Suprapubic skin (tissue), 4 donors: ENCODE results near the gene LEKR1. TPM values are rescaled to one million over a fixed set of nuclear protein-coding genes. Genes with fewer than 3 reads are reported as not detected.

Source experiments
- DNase-seq, 2 donors: peaks; one replicate each; pipeline ENCODE4 v3.0.0-alpha.2; 2019; ENCODE audit warnings: low spot score in 2 of 2
- H3K27ac ChIP-seq: fragments of 200-600 bp; sonication (generic); one replicate; pipeline ENCODE4 v1.5.1; 2019
- H3K27me3 ChIP-seq: fragments of 200-600 bp; sonication (generic); one replicate; pipeline ENCODE4 v1.5.1; 2019
- H3K36me3 ChIP-seq: fragments of 200-600 bp; sonication (generic); one replicate; pipeline ENCODE4 v1.5.1; 2019
- H3K4me1 ChIP-seq: fragments of 200-600 bp; sonication (generic); one replicate; pipeline ENCODE4 v1.5.1; 2019
- H3K4me3 ChIP-seq: fragments of 200-600 bp; sonication (generic); one replicate; pipeline ENCODE4 v1.5.1; 2019; ENCODE audit warnings: mild to moderate bottlenecking
- H3K9me3 ChIP-seq: fragments of 200-600 bp; sonication (generic); one replicate; pipeline ENCODE4 v1.5.1; 2019
- CTCF ChIP-seq, 2 donors: fragments of 200-600 bp in 1 of 2; fragments of 450-650 bp in 1 of 2; sonication (generic) in 1 of 2; IDR thresholded peaks; one replicate each; pipeline ENCODE4 v1.5.1; 2016 to 2019; ENCODE audit warnings: antibody characterized with exemption in 2 of 2, mild to moderate bottlenecking in 1 of 2, moderate library complexity in 1 of 2
- EP300 ChIP-seq: sonication (generic); formaldehyde crosslinking; IDR thresholded peaks from one replicate; pipeline ENCODE4 v1.6.1; 2017; ENCODE audit warnings: antibody characterized with exemption
- POLR2A ChIP-seq, 2 donors: fragments of 450-650 bp; IDR thresholded peaks; one replicate each; pipeline ENCODE4 v1.6.1; 2017; ENCODE audit warnings: antibody characterized with exemption in 2 of 2, mild to moderate bottlenecking in 2 of 2, moderate library complexity in 2 of 2
- POLR2AphosphoS5 ChIP-seq, 3 donors: sonication (generic); formaldehyde crosslinking; IDR thresholded peaks; one replicate each; pipeline ENCODE4 v1.6.1; 2017; ENCODE audit warnings: antibody characterized with exemption in 3 of 3
- WGBS: methylation state at CpG from one replicate; pipeline ENCODE4 v1.1.5; 2018; 5-methylcytosine and 5-hydroxymethylcytosine counted together
- total RNA-seq, 4 donors: library from RNA; depleted of rRNA; stranded (reverse); fragments of >200 nt; gene quantifications; one replicate each; pipeline ENCODE4 v1.1.0, GENCODE V29; 2016

Gene LEKR1
- total RNA-seq, 4 donors from 2014 or later: 1.0 to 3.4 (median 1.5) TPM

GRCh38 chr3:157021679-157022078 lies 195.5 kb downstream of the LEKR1 start:
- no peak for TF ChIP-seq POLR2AphosphoS5 (IDR thresholded peaks at IDR 0.05)
- TF ChIP-seq POLR2A (IDR thresholded peaks at IDR 0.05): no peak
- no peak for TF ChIP-seq EP300
- TF ChIP-seq CTCF (IDR thresholded peaks at IDR 0.05): no peak
- no peak for DNase-seq

DNA sequence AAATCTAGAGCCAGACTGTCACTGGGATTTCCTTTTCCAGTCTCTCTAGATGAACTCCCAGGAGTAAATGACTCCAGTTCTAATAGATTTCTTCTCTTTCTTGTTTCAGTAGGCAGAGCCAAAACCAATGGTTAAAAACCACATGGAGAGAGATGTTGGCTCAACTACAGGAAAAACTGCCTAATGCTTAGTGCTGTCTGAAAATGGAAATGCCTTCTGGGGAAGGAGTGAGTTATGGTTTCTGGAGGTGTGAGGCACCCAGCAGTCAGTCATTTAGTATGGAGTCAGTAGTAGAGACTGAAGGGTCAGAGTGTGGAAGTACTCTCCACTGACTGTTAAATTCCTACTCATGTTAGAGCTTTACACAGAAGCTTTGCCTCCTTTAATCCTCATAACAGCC lies 197.1 kb downstream of the LEKR1 start:
- TF ChIP-seq POLR2A (IDR thresholded peaks at IDR 0.05): no peak
- no peak for TF ChIP-seq CTCF (IDR thresholded peaks at IDR 0.05)
- no peak for TF ChIP-seq POLR2AphosphoS5 (IDR thresholded peaks at IDR 0.05)
- no peak for TF ChIP-seq EP300

More at GRCh38 chr3:157021679-157022078, 195.5 kb downstream of the LEKR1 start:
- Histone ChIP-seq H3K4me1 (peaks cover 2% of the 10 kb centered on the region), H3K4me3 (no peak overlapping the region), H3K9me3 (no peaks in the 10 kb centered on the region), H3K27ac (no peak overlapping the region), H3K36me3 (no peaks in the 10 kb centered on the region), H3K27me3 (no peaks in the 10 kb centered on the region)

DNA sequence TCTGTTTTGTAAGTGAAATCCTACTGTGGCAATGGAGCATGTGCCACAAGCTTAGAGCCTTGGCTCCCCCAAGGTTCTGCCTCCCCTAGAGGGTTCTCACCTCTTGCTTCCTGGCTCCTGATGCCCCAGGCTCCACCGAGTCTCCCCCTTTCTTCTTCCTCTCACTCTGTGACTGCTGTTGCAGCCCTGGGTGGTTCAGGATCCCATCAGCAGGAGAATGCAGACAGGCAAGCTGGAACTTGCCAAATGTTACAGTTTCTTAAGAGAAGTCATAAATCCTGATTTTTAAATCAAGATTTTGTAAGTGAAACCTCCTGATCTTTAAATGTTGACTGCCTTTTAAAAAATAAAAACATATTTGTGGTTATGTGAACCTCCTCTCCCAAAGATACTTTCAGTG lies 199.9 kb downstream of the LEKR1 start:
- TF ChIP-seq POLR2A (IDR thresholded peaks at IDR 0.05) (no peak), CTCF (IDR thresholded peaks at IDR 0.05) (no peak), POLR2AphosphoS5 (IDR thresholded peaks at IDR 0.05) (no peak), EP300 (no peak)
- no peaks in the 10 kb centered on the region for H3K27me3 ChIP-seq

More for the DNA sequence above, 197.1 kb downstream of the LEKR1 start:
- Histone ChIP-seq H3K4me3 (no peak overlapping the region), H3K36me3 (no peaks in the 10 kb centered on the region), H3K27ac (no peak overlapping the region), H3K4me1 (peaks cover 7% of the 10 kb centered on the region), H3K9me3 (no peaks in the 10 kb centered on the region), H3K27me3 (no peaks in the 10 kb centered on the region)
- no peak for DNase-seq

GRCh38 chr3:157027861-157028745 lies 201.9 kb downstream of the LEKR1 start:
- DNase-seq: no peak
- Histone ChIP-seq H3K27me3 (no peaks in the 10 kb centered on the region), H3K36me3 (no peaks in the 10 kb centered on the region), H3K4me1 (peaks cover 7% of the 10 kb centered on the region), H3K4me3 (no peak overlapping the region), H3K27ac (no peak overlapping the region), H3K9me3 (no peaks in the 10 kb centered on the region)
- TF ChIP-seq EP300: no peak
- no peak for TF ChIP-seq POLR2A (IDR thresholded peaks at IDR 0.05)
- TF ChIP-seq POLR2AphosphoS5 (IDR thresholded peaks at IDR 0.05): no peak
- TF ChIP-seq CTCF (IDR thresholded peaks at IDR 0.05): no peak
- WGBS: 74% methylated on average over 7 of the region's 7 CpGs

More for the DNA sequence above, 199.9 kb downstream of the LEKR1 start:
- DNase-seq: no peak
- Histone ChIP-seq H3K36me3 (no peaks in the 10 kb centered on the region), H3K4me3 (no peak overlapping the region), H3K4me1 (peaks cover 7% of the 10 kb centered on the region), H3K27ac (no peak overlapping the region), H3K9me3 (no peaks in the 10 kb centered on the region)
- 10% methylated on average over 1 of the region's 1 CpG for WGBS

DNA sequence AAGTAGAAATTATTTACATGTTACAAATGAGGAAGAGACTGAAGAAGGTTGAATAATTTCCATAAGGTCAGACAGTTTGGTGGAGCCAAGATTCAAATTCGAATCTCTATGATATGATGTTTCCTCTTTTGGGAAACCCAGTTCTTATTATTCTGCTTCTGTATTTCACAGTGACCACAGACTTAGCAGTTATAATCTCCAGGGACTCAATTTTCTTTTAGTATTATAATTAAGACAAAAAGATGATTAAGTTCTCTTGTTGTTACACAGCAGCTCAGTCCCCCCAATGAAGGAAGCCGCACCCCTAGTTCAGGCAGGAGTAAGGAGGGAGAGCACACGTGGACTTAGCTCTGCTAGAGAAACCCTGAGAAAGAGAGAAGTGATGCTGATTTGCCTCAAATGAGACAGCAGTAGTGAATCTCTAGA lies 203.2 kb downstream of the LEKR1 start:
- Histone ChIP-seq H3K36me3 (no peaks in the 10 kb centered on the region), H3K27me3 (no peaks in the 10 kb centered on the region), H3K4me3 (no peak overlapping the region), H3K9me3 (no peaks in the 10 kb centered on the region), H3K4me1 (peaks cover 7% of the 10 kb centered on the region), H3K27ac (no peak overlapping the region)
- WGBS: 82% methylated on average over 3 of the region's 3 CpGs
- TF ChIP-seq POLR2AphosphoS5 (IDR thresholded peaks at IDR 0.05) (no peak), POLR2A (IDR thresholded peaks at IDR 0.05) (no peak), EP300 (no peak), CTCF (IDR thresholded peaks at IDR 0.05) (no peak)
- DNase-seq: no peak
